Fibroblast of skin of scalp (primary cell): Measurements from ENCODE around the gene VRK1.

Experiments
- DNase-seq: peaks from one replicate; pipeline ENCODE4 v3.0.0-alpha.2; 2013

VRK1 gene

DNA sequence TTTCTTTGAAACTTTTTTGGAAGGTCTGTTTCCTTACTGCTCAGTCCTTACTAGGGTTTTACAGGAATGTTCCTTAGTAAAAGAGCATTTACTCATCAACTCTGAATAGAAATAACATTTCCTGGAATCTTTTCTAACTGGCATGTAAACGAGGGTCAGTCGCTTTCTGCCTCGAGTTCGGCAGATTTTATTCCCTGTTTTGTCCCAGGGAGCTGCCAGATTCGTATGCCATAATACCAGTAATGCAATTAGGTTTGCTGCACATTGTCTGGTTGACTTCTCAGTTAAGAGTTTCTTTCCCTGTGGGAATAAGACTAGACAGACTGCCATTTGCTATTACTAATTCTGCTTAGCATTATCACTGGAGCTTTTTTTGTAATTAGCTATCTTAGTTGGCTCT is 91.9 kb downstream of the VRK1 start:
- no peak for DNase-seq

- DNase-seq = no peak
These were observed 96.9 kb downstream of the VRK1 start for GRCh38 chr14:96893966-96894622.

GRCh38 chr14:96894966-96895365 is 97.8 kb downstream of the VRK1 start:
- peak; percentile 19 for DNase-seq

DNA sequence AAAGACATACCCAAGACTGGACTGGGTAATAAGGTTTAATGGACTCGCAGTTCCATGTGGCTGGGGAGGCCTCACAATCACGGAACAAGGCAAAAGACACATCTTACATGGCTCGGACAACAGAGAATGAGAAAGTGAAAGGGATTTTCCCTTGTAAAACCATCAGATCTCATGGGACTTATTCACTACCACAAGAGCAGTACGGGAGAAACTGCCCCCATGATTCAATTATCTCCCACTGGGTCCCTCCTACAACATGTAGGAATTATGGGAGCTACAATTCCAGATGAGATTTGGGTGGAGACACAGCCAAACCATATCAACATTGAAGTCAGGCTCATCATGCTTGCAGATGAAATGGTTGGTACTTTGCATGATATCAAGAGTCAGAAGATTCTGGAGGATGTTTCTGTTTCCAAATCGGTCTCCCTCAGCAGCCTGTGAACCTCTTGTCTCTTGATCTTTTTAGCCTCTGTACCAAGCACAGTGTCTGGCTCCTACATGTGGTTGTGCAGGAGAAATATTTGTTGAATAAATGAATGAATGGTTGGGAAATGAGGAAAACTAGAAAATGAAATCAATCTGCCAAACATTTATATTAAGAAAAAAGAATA is 98.6 kb downstream of the VRK1 start:
- no peak for DNase-seq

GRCh38 chr14:96897184-96897583 is 100.0 kb downstream of the VRK1 start:
- no peak for DNase-seq

DNA sequence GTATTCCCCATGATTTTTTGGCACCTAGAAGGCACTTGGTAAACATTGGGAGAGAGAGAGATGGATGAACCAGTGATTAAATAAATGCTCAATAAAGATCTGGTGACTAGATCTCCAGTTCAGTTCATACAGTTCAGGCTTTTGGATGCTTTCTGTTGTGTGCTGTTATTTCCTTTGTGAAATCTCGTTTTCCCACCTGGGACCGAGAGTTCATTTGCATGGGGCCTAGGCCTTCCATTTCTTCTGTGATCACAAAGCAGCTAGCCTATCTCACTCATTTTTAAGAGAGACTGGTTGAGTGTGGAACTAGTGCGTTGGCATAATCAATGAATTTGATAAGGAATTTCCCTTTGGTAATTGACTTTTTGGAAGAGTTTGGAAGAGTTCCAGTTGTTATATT is 104.0 kb downstream of the VRK1 start:
- no peak for DNase-seq

GRCh38 chr14:96902004-96902403 is 104.8 kb downstream of the VRK1 start:
- DNase-seq = no peak

GRCh38 chr14:96903444-96904023 is 106.4 kb downstream of the VRK1 start:
- no peak for DNase-seq

DNA sequence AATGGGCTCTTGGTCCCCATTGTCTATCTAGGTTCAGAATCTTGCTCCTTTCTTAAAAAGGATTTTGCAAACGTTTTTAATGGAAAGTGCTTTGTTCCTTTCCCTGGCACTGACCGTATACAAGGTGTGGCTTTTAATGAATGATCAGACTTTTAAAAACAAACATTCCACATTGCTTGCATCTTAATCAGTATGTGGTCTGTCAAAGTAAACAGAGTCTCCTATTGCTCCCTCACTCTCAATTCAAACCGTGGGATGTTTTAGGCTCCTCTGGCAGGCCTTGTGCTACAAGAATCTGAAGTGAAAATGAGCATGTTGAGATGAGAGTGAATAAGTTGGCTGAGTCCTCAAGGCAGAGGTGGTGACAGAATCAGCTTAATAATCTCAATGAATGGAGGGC is 107.0 kb downstream of the VRK1 start:
- no peak for DNase-seq

DNA sequence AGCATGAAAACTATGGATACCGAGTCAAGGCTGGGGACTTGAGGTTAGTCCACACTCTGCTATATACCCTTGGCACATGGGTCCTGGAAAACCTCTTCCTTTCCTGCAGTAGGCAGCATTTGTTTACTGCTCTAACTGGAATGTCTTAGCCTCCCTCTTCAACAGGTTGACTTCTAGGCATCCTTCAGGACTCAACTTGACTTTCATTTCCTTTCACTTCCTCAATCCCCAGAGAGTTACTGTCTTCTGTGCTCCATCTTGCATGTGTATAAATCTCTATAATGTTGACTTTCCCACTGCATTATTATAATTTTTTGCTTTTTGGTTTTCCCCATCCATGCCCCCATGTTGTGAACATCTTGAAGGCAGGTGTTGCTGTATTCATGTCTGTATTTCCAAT is 107.9 kb downstream of the VRK1 start:
- no peak for DNase-seq

DNA sequence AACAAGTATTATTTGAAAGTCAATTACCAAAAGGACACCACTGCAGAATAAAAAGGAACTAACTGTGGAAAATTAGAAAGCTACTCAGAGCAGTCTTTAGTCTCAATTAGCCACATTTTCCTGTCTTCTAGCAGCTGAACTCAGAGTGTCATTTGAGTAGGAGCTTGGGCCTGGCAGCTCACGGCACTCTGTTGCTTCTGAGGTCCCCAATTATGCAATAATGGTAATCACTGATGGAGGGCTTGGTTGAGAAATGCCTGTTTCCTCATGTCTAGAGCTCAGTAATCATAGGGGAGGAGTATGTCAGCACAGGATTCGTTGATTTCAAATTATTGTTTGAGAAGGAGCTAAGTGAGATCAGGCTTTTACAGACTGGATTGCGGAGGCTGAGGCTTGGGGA is 108.6 kb downstream of the VRK1 start:
- DNase-seq = no peak

- DNase-seq = no peak
These were observed 109.3 kb downstream of the VRK1 start for GRCh38 chr14:96906434-96906833.

DNA sequence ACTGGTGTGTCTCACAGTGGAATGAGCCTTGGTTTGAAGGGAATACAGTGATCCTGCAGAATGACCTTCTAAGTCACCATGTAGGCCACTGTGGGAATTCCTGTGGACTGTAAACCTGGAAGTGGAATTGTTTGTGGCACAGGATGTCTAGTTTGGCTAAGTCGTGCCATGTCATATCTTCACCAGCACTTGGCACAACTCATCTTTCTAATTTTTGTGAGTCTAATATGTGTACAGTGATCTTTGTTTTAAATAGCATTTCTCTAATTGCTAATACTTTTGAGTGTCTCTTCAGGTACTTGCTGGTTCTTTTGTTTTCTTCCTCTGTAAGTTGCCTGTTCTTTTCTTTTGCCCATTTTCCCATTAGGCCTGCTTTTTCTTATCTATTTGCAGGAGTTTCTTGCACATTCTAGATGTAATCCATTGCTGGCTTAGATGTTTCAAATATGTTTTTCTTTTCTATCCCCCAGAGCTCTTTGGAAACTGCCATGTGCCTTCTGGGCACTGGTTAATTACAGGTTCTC is 112.7 kb downstream of the VRK1 start:
- DNase-seq = no peak

DNA sequence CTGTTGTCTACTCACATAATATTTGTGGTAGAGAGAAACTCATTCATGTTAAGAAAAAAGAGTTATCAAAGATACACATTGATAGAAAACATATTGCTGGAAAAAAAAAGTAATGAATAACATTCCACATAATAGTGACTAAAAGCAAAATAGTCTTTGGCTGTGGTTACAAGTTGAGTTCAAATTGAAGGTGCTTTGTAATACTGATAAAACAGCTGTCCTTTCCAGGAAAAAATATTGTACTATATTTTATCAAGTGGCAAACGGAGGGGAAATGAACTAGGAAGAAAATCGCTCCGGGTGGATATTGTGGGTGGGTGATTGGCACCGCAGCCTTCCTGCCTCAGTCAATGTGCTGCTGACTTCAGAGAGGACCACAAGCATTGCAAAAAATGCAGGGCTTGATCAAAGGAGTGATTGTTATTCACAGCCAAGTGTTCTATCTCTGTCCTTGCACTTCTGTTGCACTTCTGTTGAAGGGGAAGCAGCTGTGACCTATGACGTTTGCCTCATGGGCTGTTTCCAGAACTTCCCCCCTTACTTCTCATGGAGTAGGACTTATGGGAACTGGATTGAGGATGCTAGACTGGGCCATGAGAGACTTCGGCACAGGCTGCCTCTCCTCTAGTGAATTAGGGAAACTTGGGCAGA is 114.4 kb downstream of the VRK1 start:
- DNase-seq = no peak

DNA sequence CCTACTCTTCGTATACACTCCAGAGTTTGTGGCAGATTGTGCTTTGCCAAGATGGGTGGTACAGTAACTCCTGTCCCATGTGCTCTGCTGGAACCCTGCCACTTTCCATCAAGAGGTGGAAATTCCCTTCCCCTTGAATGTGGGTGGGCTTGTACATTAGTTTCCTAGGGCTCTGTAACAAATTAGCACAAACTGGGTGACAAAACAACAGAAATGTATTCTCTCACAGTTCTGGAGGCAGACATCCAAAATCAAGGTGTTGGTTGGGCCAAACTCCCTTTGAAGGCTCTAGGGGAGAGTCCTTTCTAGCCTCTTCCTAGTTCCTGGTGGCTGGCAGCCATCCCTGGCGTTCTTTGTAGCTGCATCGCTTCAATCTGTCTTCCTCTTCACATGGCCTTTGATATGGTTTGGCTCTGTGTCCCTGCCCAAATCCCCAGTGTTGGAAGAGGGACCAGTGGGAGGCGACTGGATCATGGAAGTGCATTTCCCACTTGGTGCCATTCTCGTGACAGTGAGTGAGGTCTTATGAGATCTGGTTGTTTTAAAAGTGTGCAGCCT is 117.5 kb downstream of the VRK1 start:
- DNase-seq = no peak

- no peak for DNase-seq
These were observed 118.3 kb downstream of the VRK1 start for GRCh38 chr14:96915478-96915877.

DNA sequence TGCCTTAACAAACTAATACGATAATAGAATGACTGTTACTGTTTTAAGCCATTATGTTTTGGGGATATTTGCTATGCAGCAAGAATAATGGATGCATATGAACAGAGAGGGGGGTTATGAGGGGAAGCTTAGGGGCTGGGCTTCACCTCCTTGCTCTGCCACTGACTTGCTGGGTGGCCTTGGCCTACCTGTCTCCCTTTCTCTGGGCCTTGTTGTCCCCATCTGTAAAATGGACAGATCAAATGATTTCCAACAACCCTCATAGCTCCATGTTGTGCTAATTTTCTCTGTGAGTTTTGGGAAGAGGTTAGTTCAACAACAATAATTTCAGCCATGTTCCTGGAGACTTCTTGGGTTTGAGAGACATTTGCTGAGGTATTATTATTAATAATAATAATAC is 119.6 kb downstream of the VRK1 start:
- DNase-seq = no peak

DNA sequence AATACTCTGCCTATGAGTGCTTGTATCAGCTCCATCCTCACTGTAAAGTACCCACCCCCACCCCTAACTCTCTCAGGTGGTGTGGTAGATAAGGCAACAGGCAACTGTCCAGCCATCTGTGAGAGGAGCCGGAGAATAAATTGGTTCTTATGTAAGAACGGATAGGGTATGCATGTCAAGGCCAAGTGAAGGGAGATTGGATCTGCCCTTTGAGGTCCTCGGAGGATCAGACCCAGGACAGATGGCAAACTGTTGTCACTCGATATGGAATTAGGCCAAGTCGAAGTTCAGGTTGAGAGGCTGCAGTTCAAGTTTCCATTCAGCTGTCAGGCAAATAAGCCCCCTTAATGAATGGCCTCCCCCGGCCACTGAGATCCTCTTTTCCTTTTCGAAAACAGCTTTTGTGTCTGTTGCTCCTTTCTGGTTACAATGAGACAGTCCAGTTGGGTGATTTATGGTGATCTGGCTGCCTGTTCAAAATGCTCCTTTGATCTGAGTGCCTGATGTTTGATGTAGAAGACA is 120.3 kb downstream of the VRK1 start:
- no peak for DNase-seq

- DNase-seq = no peak
These were observed 122.8 kb downstream of the VRK1 start for GRCh38 chr14:96920023-96920422.

DNA sequence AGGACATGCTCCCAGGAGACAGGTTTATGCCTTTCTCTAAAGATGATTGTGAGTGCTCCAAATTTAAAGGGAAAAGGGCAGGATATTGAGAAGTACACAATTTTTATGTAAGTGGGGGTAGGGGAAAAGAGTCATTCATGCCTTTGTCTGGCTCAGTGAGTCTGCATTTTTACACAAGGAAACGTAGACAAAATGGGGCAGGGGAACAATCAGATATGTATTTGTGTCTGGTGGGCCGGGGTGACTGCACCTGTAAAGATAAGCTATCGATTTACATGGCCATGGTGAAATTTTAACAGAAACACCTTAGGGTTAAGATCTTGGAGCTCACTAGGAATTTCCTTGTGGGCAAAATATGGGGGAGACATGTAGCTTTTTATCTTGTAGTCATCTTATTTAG is 123.6 kb downstream of the VRK1 start:
- DNase-seq = no peak

GRCh38 chr14:96922986-96923385 is 125.8 kb downstream of the VRK1 start:
- no peak for DNase-seq

GRCh38 chr14:96925422-96925821 is 128.2 kb downstream of the VRK1 start:
- DNase-seq = no peak

- DNase-seq = no peak
These were observed 128.8 kb downstream of the VRK1 start for GRCh38 chr14:96926001-96926400.
